ENCODE data around the gene QARS1. TPM values are rescaled to one million over a fixed set of nuclear protein-coding genes. Genes with fewer than 3 reads are reported as not detected.

Gene QARS1
- total RNA-seq, 2 experiments from 2014 or later = 310 to 355 TPM

- Histone ChIP-seq H3K9me2 (ENCODE audit: insufficient read depth, low read length) (no peaks in the 10 kb centered on the region), H3K9me3 (ENCODE audit: low read length) (no peaks in the 10 kb centered on the region), H3K36me3 (ENCODE audit: insufficient read depth, low read length) (peaks cover 75% of the 10 kb centered on the region), H3K27ac (ENCODE audit: low read depth, low read length, poor library complexity, severe bottlenecking) (no peak overlapping the region), H3K4me3 (ENCODE audit: low read depth, low read length, poor library complexity, severe bottlenecking) (no peak overlapping the region), H4K20me1 (ENCODE audit: insufficient read depth, low read length) (no peaks in the 10 kb centered on the region), H3K4me1 (ENCODE audit: insufficient read depth, low read length, poor library complexity, severe bottlenecking) (peaks cover 22% of the 10 kb centered on the region), H3K4me2 (ENCODE audit: low read length) (no peak overlapping the region), H3K79me2 (ENCODE audit: insufficient read depth, low read depth, low read length) (peaks cover 14% of the 10 kb centered on the region), H2AFZ (ENCODE audit: low read length) (no peak overlapping the region)
- ChIA-PET POLR2A (no interaction called here), CTCF (ENCODE audit: unreplicated experiment) (no interaction called here)
- DNase-seq (ENCODE audit: low spot score) = no peak
- no TSS peak for BruUV-seq (replicated peaks)
- TF ChIP-seq CTCF (conservative IDR thresholded peaks at IDR 0.05; ENCODE audit: low read length) (no peak), EZH2phosphoT487 (IDR thresholded peaks at IDR 0.05; ENCODE audit: borderline replicate concordance, low read depth, low read length) (no peak)
- intact Hi-C loops (cut with micrococcal nuclease; ENCODE audit: unreplicated experiment) = no loop called here
These were observed 5.5 kb downstream of the QARS1 start for GRCh38 chr3:49098910-49099630.

GRCh38 chr3:49098429-49098828 is 6.1 kb downstream of the QARS1 start:
- POLR2A ChIA-PET = no interaction called here
- CTCF ChIA-PET (ENCODE audit: unreplicated experiment) = no interaction called here
- no peak overlapping the region for H3K4me2 ChIP-seq (ENCODE audit: low read length)
- H3K79me2 ChIP-seq (ENCODE audit: insufficient read depth, low read depth, low read length) = peaks cover 7% of the 10 kb centered on the region
- H4K20me1 ChIP-seq (ENCODE audit: insufficient read depth, low read length) = no peaks in the 10 kb centered on the region
- no peak overlapping the region for H3K4me3 ChIP-seq (ENCODE audit: low read depth, low read length, poor library complexity, severe bottlenecking)
- H2AFZ ChIP-seq (ENCODE audit: low read length) = no peak overlapping the region
- TF ChIP-seq EZH2phosphoT487 (IDR thresholded peaks at IDR 0.05; ENCODE audit: borderline replicate concordance, low read depth, low read length) (no peak), CTCF (conservative IDR thresholded peaks at IDR 0.05; ENCODE audit: low read length) (no peak)
- DNase-seq (ENCODE audit: low spot score) = no peak
- no TSS peak for BruUV-seq (replicated peaks)
- H3K4me1 ChIP-seq (ENCODE audit: insufficient read depth, low read length, poor library complexity, severe bottlenecking) = peaks cover 16% of the 10 kb centered on the region
- intact Hi-C loops (cut with micrococcal nuclease; ENCODE audit: unreplicated experiment) = no loop called here
- H3K36me3 ChIP-seq (ENCODE audit: insufficient read depth, low read length) = peaks cover 72% of the 10 kb centered on the region
- no peaks in the 10 kb centered on the region for H3K9me2 ChIP-seq (ENCODE audit: insufficient read depth, low read length)
- no peak overlapping the region for H3K27ac ChIP-seq (ENCODE audit: low read depth, low read length, poor library complexity, severe bottlenecking)
- no peaks in the 10 kb centered on the region for H3K9me3 ChIP-seq (ENCODE audit: low read length)

Data from OCI-LY7 (cell line).